HG03175 (cell line): ENCODE results near the gene ELK4.

ENCODE experiments used
- ATAC-seq: cut with Tn5 transposase; IDR thresholded peaks from one replicate; pipeline ENCODE4 v1.9.1; 2021; ENCODE audit warnings: mild to moderate bottlenecking, moderate library complexity; ENCODE audit not compliant: unreplicated experiment

Gene ELK4, protein sequence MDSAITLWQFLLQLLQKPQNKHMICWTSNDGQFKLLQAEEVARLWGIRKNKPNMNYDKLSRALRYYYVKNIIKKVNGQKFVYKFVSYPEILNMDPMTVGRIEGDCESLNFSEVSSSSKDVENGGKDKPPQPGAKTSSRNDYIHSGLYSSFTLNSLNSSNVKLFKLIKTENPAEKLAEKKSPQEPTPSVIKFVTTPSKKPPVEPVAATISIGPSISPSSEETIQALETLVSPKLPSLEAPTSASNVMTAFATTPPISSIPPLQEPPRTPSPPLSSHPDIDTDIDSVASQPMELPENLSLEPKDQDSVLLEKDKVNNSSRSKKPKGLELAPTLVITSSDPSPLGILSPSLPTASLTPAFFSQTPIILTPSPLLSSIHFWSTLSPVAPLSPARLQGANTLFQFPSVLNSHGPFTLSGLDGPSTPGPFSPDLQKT

DNA sequence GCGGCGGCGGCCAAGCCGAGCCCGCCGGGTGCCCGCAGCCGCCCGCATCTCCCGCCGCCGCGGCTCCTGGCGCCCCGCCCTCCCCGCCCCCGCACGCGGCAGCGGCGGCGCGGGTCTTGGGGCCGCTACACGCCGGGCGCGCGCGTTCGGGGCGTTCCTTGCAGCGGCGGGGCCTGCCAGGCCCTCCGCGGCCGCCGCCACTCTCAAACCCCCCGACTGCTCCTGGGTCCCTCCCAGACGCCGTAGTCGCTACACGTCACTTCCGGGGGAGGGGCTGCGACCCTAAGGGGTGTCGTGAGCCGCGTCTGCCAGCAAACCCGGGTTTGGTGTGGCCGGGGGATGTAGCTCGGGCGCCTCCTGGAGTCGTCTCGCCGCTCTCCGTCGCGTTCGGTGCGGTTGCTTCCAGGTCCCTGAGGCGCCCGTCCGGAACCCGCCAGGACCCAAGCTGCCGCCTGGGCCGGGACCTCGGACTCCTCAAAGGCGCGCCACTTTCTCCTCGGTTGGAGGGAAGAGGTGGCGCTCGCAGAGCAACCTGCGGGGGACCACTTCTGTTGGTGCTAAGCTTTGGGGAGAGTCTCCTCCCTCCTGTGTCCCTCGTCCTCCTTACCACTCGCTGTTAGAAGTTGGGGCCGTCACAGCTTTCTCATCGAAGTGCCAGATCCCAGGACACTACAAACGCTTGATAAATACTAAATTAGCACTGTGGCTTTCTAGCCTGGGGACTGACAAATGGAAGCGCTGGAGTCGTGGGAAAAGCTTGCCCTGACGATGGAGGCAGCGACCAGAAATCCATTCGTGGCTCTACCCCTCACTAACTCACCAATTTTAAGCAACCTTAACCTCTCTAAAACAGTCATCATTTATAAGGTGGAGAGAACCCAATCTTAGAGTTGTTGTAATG lies at the start of gene ELK4:
Gene ELK4, minus strand, starts transcription at position 244 of the 901 bp plus-strand sequence. CDS start 8,129 bp downstream, outside the sequence.
- peak; percentile 83 for ATAC-seq

DNA sequence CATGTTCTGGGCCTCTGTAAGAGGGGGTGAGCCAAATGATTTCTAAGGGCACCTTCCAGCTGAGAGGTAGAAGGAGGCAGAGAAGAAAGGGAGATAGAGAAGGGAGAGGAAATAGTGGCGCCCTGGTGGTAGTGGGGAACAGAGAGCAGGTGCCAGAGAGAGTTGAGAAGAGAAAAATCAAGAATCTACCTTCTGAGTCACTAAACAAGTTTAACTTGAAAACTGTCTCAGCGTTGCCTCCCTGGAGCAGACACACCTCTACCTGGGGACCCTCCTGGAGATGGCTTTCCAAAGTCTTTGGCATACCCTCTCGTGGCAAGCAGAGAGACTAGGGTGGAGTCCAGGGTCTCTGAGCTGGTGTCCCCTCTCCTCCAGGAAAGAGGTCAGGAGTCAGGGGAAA lies 49.6 kb upstream of the ELK4 start:
- ATAC-seq = no peak

DNA sequence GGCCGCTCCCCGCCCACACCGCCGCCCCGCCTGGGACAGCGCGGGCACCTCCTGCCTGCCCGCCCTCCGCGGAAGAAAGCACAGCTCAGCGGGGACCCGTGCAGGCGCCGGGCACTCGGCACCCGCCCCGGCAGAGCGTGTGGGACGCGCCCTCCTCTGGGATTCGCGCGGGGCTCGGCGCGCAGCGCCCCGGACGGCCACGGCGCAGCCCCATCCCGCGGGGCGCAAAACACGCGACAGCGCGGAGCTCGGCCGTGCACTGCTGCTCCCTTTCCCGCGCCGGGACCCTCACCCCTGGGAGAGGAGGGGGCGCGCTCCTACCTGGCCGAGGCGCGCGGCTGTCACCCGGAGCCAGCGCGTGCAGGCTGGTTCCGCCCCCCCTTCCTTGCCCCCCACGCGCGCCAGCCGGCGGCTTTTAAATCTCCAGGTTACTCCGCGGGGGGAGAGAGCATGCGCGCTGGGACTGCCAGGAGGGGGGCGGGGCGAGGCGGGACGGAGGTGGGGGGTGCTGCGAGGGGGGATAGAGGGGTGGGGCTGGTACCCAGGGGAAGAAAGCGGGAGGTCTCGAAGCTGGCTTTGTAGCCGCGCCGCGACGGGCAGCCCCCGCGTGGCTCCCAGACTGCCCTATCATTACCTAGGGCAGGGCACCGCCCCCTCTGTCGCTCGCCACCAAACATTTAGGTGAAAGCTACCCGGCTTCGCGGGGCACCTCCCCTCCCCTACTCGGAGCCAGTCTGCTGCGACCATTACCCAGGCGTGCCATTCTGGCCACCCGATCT lies 48.5 kb upstream of the ELK4 start, which contains the start of gene SLC45A3:
Gene SLC45A3, minus strand, starts transcription at position 437 of the 779 bp plus-strand sequence. CDS start 15,853 bp downstream, outside the sequence.
- peak; percentile 47 for ATAC-seq

DNA sequence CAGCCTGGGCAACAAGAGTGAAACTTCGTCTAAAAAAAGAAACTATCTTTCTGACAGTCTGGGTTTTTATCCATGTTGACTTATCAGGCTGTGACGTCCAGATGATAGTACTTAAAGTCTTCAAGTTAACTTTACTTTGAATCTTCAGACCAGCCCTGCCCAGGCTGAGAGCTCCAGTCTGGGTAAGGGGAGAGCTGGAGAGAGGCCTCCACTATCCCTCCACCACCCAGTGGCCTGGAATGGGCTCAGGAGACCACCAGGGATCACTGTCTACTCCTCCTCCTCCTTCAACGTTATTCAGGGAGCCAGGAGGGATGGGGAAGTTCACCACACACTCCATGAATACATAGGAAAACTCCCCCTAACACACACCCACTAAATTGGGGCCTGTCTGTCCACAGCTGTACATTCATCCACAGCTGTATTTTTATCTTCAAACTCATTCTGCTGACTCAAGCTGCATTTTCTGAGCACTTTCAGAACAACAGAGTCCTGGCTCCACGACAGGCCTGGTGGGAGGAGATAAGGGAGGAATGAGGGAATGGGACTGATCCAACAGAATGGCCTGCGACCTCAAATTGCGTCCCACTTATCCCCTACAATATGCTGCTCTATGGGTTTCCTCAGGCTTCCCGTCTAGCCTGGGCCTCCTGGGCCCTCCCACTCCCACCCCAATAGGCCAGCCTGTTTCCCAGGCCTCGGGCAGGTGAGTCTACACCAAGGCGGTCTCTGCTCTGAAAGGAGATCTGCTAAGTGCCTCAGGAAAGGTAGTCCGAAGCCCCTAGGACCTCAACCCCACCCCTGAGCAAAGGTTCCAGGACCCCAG lies 46.7 kb upstream of the ELK4 start:
- ATAC-seq = no peak

DNA sequence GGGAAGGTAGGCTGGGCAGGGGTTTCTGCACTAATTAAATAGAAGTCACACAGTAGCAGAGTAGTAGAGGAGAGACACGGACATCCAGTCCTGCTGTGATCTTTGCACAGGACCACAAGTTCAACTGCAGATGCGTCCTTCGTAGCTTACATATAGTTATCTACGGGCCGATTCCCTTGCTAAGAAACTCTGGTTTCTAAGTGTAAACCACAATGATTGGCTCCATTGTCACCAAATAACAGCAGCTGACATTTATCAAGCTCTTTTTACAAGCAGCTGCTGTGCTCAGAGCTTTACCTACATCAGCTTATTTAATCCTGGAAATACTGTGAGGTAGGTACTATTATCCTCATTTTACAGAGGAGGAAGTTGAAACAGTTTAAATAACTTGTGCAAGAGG lies 45.4 kb upstream of the ELK4 start:
- ATAC-seq = no peak

DNA sequence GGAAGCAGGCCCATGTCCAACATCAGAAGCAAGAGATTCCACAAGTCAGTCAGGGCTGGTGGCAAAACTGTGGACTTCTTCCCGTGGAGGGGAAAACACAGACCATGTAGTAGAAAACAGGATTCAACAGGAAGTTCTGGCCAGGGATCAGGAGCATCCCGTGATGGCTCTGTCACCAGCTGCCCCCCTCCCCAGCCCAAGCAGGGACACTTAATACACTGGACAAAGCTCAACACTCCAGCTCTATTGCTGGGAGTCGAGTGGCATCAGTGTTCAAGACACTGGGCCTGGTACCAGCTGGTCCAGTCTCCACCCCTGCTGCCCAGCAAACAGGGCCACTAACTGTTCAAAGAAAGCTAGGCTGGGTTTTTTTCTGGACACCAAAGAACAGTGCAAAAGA lies 44.8 kb upstream of the ELK4 start:
- ATAC-seq = no peak

DNA sequence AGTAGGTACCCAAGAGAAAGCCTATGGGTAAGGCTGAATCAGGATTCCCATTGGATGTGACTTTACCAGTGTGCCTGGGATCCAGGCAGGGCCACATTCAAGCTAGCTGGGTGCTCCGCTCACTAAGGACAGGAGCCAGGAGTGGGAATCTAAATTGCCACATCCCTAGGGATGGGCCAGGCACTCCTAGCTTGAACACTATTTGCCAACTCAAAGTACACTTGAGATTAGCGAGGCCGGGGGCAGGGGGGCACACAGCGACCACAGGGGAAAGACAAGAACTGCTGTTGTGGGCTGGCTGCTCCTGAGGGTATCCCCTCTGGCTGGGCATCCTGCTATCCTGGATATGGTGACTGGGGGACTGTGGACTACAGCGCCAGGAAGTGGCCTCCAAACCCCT lies 44.2 kb upstream of the ELK4 start:
- ATAC-seq = no peak

DNA sequence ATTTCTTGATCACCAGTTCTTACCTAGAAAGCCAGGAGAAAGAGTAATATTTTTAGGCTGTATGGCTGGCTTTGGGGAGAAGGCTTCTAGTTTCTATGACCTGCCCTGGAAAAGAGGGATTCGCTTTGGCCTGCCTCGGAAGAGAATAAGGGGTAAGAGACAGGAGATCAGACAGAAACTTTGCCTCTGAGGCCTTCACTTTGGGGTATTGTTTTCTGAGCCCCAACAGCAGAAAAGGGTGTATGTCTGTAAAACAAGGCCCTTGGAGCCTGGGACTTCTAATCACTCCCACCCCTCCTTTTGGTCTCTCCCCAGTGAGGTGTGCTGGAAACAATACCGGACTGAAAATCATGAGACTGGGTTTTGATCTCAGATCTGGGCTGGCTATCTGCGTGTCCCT lies 43.4 kb upstream of the ELK4 start:
- ATAC-seq = no peak

DNA sequence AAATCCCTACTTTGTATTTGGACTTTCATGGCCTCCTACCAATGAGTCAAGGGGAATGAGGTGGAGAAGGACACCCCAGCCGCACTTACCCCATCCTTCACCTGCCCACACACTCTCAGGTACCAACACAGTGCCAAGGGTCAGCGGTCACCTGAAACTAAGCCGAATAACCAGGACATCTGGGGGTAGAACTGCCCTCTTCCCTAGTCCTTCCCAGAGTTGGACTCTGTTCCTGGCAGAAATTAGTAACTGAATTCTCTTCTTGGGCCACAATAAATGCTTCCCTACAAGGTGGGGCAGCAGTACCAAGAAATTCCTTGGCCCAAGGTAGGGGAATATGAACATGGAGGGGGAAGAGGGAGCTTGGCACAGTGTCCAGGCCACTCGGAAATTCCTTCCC lies 41.2 kb upstream of the ELK4 start:
- ATAC-seq = no peak

DNA sequence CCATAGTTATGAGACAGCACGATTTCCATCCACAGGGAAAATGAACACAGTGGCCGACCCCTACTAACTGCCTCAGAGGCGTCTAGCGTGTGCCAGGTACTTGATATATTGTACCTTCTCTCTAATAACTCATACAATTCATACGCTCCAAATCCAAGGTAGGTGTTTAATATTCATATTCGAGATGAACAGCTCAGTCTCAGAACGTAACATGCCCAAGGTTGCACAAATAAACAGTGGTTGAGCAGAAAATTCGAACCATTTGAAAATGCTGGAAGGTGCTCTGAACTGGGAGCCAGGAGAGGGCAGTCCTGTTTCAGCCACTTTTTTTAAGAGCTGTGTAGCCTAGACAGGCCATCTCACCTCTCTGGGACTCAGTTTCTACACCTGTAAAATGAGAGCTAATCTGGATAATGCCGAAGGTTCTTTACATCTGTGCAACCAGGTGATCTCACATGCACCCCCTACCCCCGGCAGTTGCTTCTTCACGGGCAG lies 40.6 kb upstream of the ELK4 start:
- ATAC-seq = no peak

DNA sequence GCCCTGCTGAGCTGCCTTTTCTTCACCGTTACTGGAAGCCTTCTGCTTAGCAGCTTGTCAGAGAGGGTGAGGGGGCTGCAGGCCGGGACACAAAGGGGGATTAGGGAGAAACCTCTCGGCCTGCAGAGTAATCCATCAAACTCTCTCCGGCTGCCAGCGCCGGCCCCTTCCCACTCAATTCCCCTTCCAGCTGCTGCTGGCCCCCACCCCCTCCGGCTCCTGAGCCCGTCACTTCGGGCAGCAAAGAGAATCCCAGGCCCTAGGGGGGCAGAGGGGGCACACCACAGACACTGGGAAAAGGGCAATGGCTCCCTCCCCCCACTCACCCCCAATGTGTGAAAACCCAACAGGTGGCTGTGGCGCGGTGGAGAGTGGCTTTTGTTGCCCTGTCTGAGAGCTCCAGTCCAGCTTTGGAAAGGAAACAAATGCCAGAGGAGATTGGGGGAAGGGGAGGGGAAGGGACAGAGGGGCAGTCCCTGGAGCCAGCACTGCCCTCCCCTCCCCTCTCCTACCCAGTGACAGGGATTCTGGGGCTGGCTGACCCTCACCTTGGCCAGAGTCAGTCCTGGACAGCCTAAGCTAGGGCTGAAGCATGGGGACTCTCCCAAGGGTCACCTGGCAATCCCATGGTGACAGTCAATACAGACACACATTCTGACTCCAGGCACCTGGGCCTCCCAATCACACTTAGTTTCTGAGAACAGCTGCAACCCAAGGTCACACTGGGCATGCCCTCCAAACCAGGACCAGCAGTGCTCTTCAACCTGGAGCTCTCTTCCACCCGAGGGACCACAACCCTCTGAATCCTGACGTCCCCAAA lies 39.0 kb upstream of the ELK4 start:
- no peak for ATAC-seq

DNA sequence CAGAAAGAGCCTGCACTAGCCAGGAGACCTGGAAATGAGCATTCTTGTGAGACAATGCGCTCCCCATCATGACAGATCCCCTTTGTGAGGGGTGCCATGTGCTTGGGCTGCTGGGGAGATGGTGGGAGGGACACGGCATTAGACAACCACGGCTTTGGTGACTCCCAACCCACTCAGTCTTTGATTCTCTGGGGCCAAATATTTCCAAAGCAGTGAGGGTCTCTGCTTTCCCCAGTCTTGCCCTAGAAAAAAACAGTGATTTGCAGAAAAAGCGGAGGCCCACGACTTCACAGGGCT lies 38.3 kb upstream of the ELK4 start:
- no peak for ATAC-seq

DNA sequence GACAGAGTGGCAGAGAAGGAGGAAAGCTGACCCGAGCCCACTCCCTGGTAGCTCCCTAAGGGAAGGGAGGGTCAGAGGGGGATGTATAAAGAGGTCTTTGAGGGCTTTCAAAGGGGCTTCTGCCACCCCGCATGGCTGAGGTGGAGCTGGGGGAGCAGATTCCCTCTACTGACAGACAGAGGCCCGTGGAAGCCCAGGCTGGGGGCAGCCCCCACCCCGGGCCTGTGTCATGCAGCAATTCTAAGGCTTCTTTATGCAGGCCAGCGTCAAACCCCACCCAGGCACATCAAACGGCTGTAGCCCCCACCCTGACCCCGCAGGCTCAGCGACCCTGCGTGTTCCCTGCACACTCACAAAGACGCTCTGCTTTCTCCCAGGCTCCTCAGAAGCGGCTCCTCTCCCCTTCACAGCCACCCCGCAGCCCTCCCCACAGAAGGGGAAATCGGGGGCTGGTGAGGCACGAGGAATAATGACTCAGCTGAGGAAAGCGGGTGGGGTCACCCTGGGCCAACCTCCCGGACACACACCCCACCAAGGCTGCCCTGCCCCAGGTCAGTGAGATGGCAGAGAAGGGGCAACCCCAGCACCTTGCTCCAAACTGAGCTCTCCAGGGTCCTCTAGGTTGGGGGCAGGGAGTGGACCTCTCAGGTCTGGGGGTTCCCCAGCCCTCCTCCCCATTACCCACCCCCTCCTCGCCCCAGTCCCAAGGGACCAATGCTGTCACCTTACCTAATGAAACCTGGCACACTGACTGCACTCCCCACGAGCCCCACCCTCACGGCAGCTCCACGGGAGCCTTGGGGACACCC lies 37.7 kb upstream of the ELK4 start:
- ATAC-seq = no peak

DNA sequence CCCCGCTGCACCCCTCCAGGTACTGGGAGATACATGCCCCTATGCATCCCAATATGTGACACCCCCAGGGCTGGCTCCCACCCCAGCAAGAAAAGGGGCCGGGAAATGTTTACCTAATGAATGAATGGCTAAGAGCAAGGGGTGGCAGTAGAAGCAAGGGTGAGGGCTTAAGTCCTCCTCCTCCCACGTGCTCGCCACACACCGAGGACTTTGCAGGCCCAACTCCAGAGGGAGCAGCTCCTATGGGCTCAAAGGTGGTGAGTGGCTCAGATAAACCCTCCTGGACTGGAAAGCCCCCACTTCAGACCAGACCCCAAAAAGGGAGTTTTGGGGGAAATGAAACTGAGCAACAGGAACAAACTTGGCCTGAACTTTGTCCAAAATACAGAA lies 37.1 kb upstream of the ELK4 start:
- no peak for ATAC-seq

DNA sequence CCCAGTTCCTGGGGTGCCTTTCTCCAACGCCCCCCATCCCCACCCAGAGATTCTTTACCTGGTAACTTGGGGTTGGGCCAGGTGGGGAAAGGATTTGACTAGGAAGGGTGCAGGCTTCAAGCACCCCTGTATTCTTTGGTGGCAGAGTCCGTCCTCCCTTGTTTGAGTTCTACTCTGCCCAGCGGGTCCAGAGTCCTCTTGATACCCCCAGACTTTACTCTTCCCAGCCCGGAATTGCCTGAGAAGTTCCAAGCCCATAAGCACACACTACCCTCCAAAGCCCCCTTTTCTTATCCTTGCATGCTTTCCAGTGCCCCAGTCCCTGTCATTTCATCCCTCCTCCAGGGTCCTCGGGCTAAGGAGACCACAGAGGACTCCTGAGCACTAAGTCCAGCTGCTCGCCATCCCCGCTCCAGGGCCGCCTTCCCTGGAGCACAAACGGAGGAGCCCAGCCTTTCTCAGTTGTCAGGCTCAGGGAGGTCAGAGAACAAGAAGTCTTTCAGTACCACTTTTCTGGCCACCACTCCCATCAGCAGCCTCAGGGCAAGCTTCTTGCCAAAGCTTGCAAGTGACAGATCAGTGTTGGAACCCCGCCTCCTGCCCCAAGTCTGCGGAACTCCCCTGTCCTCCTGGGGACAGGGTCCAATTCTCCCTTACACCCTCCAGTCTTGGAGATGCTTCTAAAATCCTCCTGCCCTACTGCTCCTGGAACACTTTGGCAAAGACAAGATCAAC lies 36.3 kb upstream of the ELK4 start:
- ATAC-seq = no peak

DNA sequence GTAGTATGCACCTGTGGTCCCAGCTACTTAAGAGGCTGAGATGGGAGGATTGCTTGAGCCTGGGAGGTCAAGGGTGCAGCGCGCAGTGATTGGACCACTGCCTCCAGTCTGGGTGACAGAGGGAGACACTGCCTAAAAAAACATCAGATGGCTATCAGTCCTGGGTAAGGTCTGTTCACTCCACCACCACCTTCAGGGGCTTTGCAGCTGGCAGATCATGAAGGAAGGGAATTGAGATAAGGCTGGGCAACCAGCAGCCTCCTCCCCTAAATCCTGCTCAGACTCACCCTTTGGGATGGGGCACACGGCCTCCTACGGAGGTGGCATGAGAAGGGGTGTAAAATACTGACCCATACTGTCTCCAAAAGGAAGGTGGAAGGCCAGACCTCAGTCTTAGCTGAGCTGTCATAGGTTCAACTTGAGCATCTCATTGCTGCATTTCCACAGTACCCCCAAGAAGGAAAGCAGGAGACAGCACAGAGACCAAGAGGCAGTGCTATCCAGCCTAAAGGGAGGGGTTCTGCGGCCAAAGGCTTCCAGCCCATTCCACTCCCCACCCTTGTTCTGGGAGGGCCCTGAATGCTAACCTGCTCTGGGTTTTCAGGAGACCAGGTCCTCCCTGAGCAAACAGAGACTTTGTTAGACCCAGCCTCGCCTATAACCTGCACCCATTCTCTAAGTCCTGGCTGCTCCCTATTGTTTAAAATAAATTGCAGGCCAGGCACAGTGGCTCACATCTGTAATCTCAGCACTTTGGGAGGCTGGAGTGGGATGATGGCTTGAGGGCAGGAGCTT lies 34.8 kb upstream of the ELK4 start:
- ATAC-seq = no peak
